HG03175 (cell line): ENCODE results near the gene CEP126.

Experiments used
- ATAC-seq: cut with Tn5 transposase; IDR thresholded peaks from one replicate; pipeline ENCODE4 v1.9.1; 2021; ENCODE audit warnings: mild to moderate bottlenecking, moderate library complexity; ENCODE audit not compliant: unreplicated experiment

CEP126 gene

GRCh38 chr11:101914738-101915426 lies at the start of gene CEP126:
CEP126 (plus strand) TSS chr11:101915010; CDS start chr11:101915285, 275 bp downstream.
- peak; percentile 97 for ATAC-seq

GRCh38 chr11:101866619-101867491 lies 48.0 kb upstream of the CEP126 start:
- ATAC-seq = no peak

- ATAC-seq = no peak
Measured at GRCh38 chr11:101867951-101868350, 46.9 kb upstream of the CEP126 start.

- no peak for ATAC-seq
Measured at GRCh38 chr11:101870510-101870909, 44.3 kb upstream of the CEP126 start.

- no peak for ATAC-seq
Measured at GRCh38 chr11:101872171-101872882, 42.5 kb upstream of the CEP126 start.

- no peak for ATAC-seq
Measured at GRCh38 chr11:101880222-101880621, 34.6 kb upstream of the CEP126 start.

- ATAC-seq = no peak
Measured at GRCh38 chr11:101881586-101881985, 33.2 kb upstream of the CEP126 start.

GRCh38 chr11:101885631-101886030 lies 29.2 kb upstream of the CEP126 start:
- no peak for ATAC-seq

- no peak for ATAC-seq
Measured at GRCh38 chr11:101889767-101890166, 25.0 kb upstream of the CEP126 start.

- ATAC-seq = no peak
Measured at GRCh38 chr11:101894505-101894904, 20.3 kb upstream of the CEP126 start.

- no peak for ATAC-seq
Measured at GRCh38 chr11:101907815-101908214, 7.0 kb upstream of the CEP126 start.

GRCh38 chr11:101909087-101909486 lies 5.7 kb upstream of the CEP126 start:
- no peak for ATAC-seq

GRCh38 chr11:101912823-101913284 lies 2.0 kb upstream of the CEP126 start:
- ATAC-seq = no peak

GRCh38 chr11:101913656-101914055 lies 1.2 kb upstream of the CEP126 start:
- ATAC-seq = no peak

GRCh38 chr11:101914341-101914737 lies 471 bp upstream of the CEP126 start:
- ATAC-seq = no peak

- peak; percentile 61 for ATAC-seq
Measured at GRCh38 chr11:101915791-101916291, 1.0 kb downstream of the CEP126 start.

GRCh38 chr11:101916422-101916821 lies 1.6 kb downstream of the CEP126 start, which contains the start of gene ANGPTL5:
ANGPTL5 (minus strand) TSS chr11:101916522; CDS start chr11:101907909, 8,613 bp downstream.
- no peak for ATAC-seq

GRCh38 chr11:101917226-101917625 lies 2.4 kb downstream of the CEP126 start:
- ATAC-seq = no peak

- no peak for ATAC-seq
Measured at GRCh38 chr11:101920992-101921391, 6.2 kb downstream of the CEP126 start.

GRCh38 chr11:101923554-101923953 lies 8.7 kb downstream of the CEP126 start:
- no peak for ATAC-seq

- no peak for ATAC-seq
Measured at GRCh38 chr11:101929294-101929915, 14.6 kb downstream of the CEP126 start.
